Ureter (tissue), 1 donor: Measurements from ENCODE around the gene SERPING1. TPM values are rescaled to one million over a fixed set of nuclear protein-coding genes. Genes with fewer than 3 reads are reported as not detected.

ENCODE experiments used
- DNase-seq: peaks from one replicate; pipeline ENCODE4 v3.0.0-alpha.2; 2020; ENCODE audit warnings: low spot score
- total RNA-seq: library from RNA; stranded (reverse); gene quantifications from one replicate; pipeline ENCODE4 v1.2.4, GENCODE V29; 2023
- donor health status: DM: yes; HTN: yes; CAD: no.

The SERPING1 gene
- total RNA-seq, 1 donor from 2014 or later: 302 TPM

- DNase-seq: peak; percentile 80
Measured at GRCh38 chr11:57597916-57598830, 688 bp downstream of the SERPING1 start.

- no peak for DNase-seq
Measured at GRCh38 chr11:57598831-57599155, 1.3 kb downstream of the SERPING1 start.

GRCh38 chr11:57599381-57599780, 1.9 kb downstream of the SERPING1 start:
- DNase-seq: no peak

GRCh38 chr11:57601297-57601696, 3.8 kb downstream of the SERPING1 start:
- no peak for DNase-seq

- no peak for DNase-seq
Measured at GRCh38 chr11:57604296-57605027, 7.0 kb downstream of the SERPING1 start.

- no peak for DNase-seq
Measured at GRCh38 chr11:57605028-57605420, 7.5 kb downstream of the SERPING1 start.

- no peak for DNase-seq
Measured at GRCh38 chr11:57610170-57610569, 12.7 kb downstream of the SERPING1 start.

GRCh38 chr11:57614234-57614772, 16.8 kb downstream of the SERPING1 start:
- DNase-seq: no peak

GRCh38 chr11:57615308-57615707, 17.8 kb downstream of the SERPING1 start:
- no peak for DNase-seq

GRCh38 chr11:57616595-57616994, 19.1 kb downstream of the SERPING1 start:
- no peak for DNase-seq

GRCh38 chr11:57618438-57618837, 21.0 kb downstream of the SERPING1 start:
- no peak for DNase-seq

- DNase-seq: no peak
Measured at GRCh38 chr11:57619331-57619730, 21.8 kb downstream of the SERPING1 start.

GRCh38 chr11:57620467-57620866, 23.0 kb downstream of the SERPING1 start:
- no peak for DNase-seq

GRCh38 chr11:57622263-57622662, 24.8 kb downstream of the SERPING1 start:
- no peak for DNase-seq

GRCh38 chr11:57624864-57625263, 27.4 kb downstream of the SERPING1 start:
- no peak for DNase-seq

GRCh38 chr11:57626895-57627294, 29.4 kb downstream of the SERPING1 start:
- no peak for DNase-seq

- no peak for DNase-seq
Measured at GRCh38 chr11:57630171-57630570, 32.7 kb downstream of the SERPING1 start.

GRCh38 chr11:57632116-57632515, 34.6 kb downstream of the SERPING1 start:
- DNase-seq: no peak

GRCh38 chr11:57633394-57634070, 36.0 kb downstream of the SERPING1 start:
- no peak for DNase-seq

GRCh38 chr11:57634311-57634710, 36.8 kb downstream of the SERPING1 start:
- no peak for DNase-seq

- DNase-seq: no peak
Measured at GRCh38 chr11:57635246-57635645, 37.8 kb downstream of the SERPING1 start.

- DNase-seq: no peak
Measured at GRCh38 chr11:57637626-57638004, 40.1 kb downstream of the SERPING1 start.
